Keratinocyte (primary cell): ENCODE data around the gene EYA4.

Experiments
- EZH2 ChIP-seq: IDR thresholded peaks from one replicate; pipeline ENCODE4 v1.6.1; 2012; ENCODE audit warnings: inconsistent platforms, mild to moderate bottlenecking, low read length, moderate library complexity
- TF ChIP-seq, protein P1 (sequence below), 3 experiments: IDR thresholded peaks in 1 of 3; conservative IDR thresholded peaks in 1 of 3; optimal IDR thresholded peaks in 1 of 3; 2 replicates in 2 of 3; 3 replicates in 1 of 3; pipeline versions ENCODE3 to v1.5.1; 2011; ENCODE audit warnings: low read length in 3 of 3, mild to moderate bottlenecking in 3 of 3, moderate library complexity in 2 of 3, control low read depth in 1 of 3, inconsistent platforms in 1 of 3; ENCODE audit not compliant: insufficient read depth in 2 of 3; ENCODE audit errors: extremely low read depth in 1 of 3

DNA sequence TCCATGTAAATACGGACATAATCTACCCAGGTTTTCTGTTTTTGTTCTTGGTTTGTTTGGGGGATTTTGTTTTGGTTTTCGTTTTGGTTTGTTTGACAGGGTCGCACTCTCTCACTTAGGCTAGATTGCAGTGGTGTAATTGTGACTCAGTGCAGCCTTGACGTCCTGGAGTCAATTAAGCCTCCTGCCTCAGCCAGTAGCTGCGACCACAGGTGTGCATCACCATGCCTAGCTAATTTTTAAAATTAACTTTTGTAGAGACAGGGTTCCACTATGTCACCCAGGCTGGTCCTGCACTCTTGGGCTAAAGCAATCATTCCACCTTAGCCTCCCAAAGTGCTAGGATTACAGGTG, 37.8 kb upstream of the EYA4 start:
- TF ChIP-seq EZH2: no peak
- TF ChIP-seq, protein P1, sequence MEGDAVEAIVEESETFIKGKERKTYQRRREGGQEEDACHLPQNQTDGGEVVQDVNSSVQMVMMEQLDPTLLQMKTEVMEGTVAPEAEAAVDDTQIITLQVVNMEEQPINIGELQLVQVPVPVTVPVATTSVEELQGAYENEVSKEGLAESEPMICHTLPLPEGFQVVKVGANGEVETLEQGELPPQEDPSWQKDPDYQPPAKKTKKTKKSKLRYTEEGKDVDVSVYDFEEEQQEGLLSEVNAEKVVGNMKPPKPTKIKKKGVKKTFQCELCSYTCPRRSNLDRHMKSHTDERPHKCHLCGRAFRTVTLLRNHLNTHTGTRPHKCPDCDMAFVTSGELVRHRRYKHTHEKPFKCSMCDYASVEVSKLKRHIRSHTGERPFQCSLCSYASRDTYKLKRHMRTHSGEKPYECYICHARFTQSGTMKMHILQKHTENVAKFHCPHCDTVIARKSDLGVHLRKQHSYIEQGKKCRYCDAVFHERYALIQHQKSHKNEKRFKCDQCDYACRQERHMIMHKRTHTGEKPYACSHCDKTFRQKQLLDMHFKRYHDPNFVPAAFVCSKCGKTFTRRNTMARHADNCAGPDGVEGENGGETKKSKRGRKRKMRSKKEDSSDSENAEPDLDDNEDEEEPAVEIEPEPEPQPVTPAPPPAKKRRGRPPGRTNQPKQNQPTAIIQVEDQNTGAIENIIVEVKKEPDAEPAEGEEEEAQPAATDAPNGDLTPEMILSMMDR (optimal IDR thresholded peaks at IDR 0.05 in 1 of 3, IDR thresholded peaks at IDR 0.05 in 1 of 3, conservative IDR thresholded peaks at IDR 0.05 in 1 of 3; ENCODE audit: extremely low read depth in 1 of 3, insufficient read depth in 2 of 3, low read length in 3 of 3): no peak
